Measurements from ENCODE around the gene COBLL1.

DNA sequence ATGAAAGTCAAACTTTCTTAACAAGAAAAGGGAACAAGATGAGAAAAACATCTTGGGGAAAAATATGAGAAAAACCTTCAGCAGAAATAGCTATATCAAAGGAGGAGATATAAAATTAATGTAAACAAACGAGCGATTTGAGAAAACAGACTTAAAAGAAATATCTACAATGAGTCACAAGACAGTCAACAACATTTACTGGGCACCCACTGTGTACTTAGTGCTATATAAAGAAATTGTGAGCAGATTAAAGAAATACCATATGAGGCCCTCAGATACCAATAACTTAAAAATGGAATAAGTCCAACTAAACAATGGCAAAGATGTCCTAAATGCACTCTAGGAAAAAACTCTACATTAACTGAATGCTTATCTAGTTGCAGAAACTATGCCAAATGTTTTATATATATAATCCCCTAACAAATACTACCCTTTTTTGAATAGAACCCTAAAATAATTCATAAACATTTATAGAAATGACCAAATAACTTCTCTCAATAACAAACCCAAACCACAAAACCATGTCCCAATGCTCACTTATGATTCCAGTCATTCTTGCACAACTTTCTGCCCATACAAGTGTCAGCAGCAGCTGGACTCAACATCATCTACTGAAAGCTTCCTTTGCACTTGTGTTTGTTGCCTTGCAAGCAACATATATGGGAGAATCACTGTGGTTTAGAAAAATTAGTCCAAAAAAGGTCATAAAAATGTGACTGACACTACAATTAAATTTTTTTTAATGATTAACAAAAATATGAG lies 83.5 kb downstream of the COBLL1 start:
- TF ChIP-seq CTCF (conservative IDR thresholded peaks at IDR 0.05) (no peak), ZFX (IDR thresholded peaks at IDR 0.05) (no peak)

Measured in C4-2B (cell line).